ENCODE results near the gene MID1. TPM values are rescaled to one million over a fixed set of nuclear protein-coding genes. Genes with fewer than 3 reads are reported as not detected.

The MID1 gene
- total and polyA plus RNA-seq, 9 of the 15 experiments (the other 6 are each of a cell fraction or from before 2014, with no cell fraction given) = 0.07 to 0.54 (median 0.33) TPM

DNA sequence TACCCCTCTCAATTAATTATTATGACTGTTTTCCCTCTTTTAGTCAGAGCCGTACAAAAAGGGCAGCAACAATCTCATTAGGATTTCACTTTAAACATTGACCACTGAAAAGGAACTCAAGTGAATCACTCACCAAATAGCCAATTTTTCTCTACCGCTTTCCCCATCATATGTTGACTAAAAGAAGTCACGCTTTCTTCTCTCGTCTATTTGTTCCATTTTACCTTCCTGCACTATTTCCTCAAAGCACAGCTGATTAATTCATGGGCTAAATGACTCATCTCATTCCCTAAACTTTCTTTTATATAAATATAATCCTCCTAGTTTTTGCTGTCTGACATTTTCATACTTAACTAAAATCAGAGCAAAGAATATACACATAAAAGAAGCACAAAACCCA lies 8.2 kb downstream of the MID1 start:
- Histone ChIP-seq H3K4me3 (no peak overlapping the region), H3K9me1 (ENCODE audit: control insufficient read depth, insufficient read depth, low read length) (no peaks in the 10 kb centered on the region), H3K27ac (ENCODE audit: extremely low read depth, low read depth, low read length) (no peak overlapping the region), H3K4me1 (replicated peaks in 1 of 2; ENCODE audit: control insufficient read depth in 2 of 2, insufficient read depth in 2 of 2, low read length in 2 of 2) (no peaks in the 10 kb centered on the region), H4K20me1 (replicated peaks; ENCODE audit: control insufficient read depth, insufficient read depth, low read length) (no peaks in the 10 kb centered on the region), H3K36me3 (ENCODE audit: control insufficient read depth, insufficient read depth, low read length) (no peaks in the 10 kb centered on the region), H3K9me3 (replicated peaks; ENCODE audit: control insufficient read depth, insufficient read depth, low read depth, low read length) (no peaks in the 10 kb centered on the region), H3K79me2 (ENCODE audit: control insufficient read depth, insufficient read depth, low read length) (no peaks in the 10 kb centered on the region), H2AFZ (ENCODE audit: low read depth, low read length) (no peak overlapping the region), H3K4me2 (ENCODE audit: insufficient read depth, low read length) (no peak overlapping the region), H3K27me3 (ENCODE audit: control insufficient read depth in 2 of 2, insufficient read depth in 2 of 2, low read length in 2 of 2) (peaks cover 0 to 2% of the 10 kb centered on the region in 2 experiments; a peak in 2 of 5 replicates), H3K9ac (ENCODE audit: insufficient read depth in 1 of 2, low read depth in 2 of 2, low read length in 2 of 2) (no peak overlapping the region)
- DNase-seq (ENCODE audit: extremely low read depth in 1 of 4, low spot score in 3 of 4) (no peak), FAIRE-seq (no peak), ATAC-seq (no peak)
- 0% methylated on average over 4 of the region's 4 CpGs for WGBS (ENCODE audit: insufficient coverage, low coverage, missing lambda C conversion rate)
- CTCF ChIA-PET (ENCODE audit: low intra/inter-chr PET ratio) = interaction anchor here (0.9 kb wide), 1 partner anchor 423 kb away, joined by 4 read pairs; no protein-coding TSS in a partner anchor
- intact Hi-C loops (cut with micrococcal nuclease) = loop anchor here (10.0 kb wide), 1 partner anchor 493 kb away; no protein-coding TSS in a partner anchor
- in situ Hi-C loops (cut with MboI) = loop anchor here (10.0 kb wide), 1 partner anchor 427 kb away; no protein-coding TSS in a partner anchor
- BruUV-seq (replicated peaks) = no TSS peak
- POLR2A ChIA-PET = no interaction called here
- TF ChIP-seq, protein P1, sequence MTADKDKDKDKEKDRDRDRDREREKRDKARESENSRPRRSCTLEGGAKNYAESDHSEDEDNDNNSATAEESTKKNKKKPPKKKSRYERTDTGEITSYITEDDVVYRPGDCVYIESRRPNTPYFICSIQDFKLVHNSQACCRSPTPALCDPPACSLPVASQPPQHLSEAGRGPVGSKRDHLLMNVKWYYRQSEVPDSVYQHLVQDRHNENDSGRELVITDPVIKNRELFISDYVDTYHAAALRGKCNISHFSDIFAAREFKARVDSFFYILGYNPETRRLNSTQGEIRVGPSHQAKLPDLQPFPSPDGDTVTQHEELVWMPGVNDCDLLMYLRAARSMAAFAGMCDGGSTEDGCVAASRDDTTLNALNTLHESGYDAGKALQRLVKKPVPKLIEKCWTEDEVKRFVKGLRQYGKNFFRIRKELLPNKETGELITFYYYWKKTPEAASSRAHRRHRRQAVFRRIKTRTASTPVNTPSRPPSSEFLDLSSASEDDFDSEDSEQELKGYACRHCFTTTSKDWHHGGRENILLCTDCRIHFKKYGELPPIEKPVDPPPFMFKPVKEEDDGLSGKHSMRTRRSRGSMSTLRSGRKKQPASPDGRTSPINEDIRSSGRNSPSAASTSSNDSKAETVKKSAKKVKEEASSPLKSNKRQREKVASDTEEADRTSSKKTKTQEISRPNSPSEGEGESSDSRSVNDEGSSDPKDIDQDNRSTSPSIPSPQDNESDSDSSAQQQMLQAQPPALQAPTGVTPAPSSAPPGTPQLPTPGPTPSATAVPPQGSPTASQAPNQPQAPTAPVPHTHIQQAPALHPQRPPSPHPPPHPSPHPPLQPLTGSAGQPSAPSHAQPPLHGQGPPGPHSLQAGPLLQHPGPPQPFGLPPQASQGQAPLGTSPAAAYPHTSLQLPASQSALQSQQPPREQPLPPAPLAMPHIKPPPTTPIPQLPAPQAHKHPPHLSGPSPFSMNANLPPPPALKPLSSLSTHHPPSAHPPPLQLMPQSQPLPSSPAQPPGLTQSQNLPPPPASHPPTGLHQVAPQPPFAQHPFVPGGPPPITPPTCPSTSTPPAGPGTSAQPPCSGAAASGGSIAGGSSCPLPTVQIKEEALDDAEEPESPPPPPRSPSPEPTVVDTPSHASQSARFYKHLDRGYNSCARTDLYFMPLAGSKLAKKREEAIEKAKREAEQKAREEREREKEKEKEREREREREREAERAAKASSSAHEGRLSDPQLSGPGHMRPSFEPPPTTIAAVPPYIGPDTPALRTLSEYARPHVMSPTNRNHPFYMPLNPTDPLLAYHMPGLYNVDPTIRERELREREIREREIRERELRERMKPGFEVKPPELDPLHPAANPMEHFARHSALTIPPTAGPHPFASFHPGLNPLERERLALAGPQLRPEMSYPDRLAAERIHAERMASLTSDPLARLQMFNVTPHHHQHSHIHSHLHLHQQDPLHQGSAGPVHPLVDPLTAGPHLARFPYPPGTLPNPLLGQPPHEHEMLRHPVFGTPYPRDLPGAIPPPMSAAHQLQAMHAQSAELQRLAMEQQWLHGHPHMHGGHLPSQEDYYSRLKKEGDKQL (CRISPR knock-in tag; IDR thresholded peaks at IDR 0.05; ENCODE audit: borderline replicate concordance) = no peak
- TF ChIP-seq DIDO1 (tag; IDR thresholded peaks at IDR 0.05; ENCODE audit: low read depth) = no peak
- TF ChIP-seq TGIF2 (CRISPR knock-in tag; IDR thresholded peaks at IDR 0.05) = no peak
- TF ChIP-seq HNRNPK (IDR thresholded peaks at IDR 0.05; ENCODE audit: low read depth, low read length, poor library complexity, severe bottlenecking) = no peak
- TF ChIP-seq NELFE (IDR thresholded peaks at IDR 0.05; ENCODE audit: insufficient read depth, insufficient read length) = no peak
- TF ChIP-seq, protein P2, sequence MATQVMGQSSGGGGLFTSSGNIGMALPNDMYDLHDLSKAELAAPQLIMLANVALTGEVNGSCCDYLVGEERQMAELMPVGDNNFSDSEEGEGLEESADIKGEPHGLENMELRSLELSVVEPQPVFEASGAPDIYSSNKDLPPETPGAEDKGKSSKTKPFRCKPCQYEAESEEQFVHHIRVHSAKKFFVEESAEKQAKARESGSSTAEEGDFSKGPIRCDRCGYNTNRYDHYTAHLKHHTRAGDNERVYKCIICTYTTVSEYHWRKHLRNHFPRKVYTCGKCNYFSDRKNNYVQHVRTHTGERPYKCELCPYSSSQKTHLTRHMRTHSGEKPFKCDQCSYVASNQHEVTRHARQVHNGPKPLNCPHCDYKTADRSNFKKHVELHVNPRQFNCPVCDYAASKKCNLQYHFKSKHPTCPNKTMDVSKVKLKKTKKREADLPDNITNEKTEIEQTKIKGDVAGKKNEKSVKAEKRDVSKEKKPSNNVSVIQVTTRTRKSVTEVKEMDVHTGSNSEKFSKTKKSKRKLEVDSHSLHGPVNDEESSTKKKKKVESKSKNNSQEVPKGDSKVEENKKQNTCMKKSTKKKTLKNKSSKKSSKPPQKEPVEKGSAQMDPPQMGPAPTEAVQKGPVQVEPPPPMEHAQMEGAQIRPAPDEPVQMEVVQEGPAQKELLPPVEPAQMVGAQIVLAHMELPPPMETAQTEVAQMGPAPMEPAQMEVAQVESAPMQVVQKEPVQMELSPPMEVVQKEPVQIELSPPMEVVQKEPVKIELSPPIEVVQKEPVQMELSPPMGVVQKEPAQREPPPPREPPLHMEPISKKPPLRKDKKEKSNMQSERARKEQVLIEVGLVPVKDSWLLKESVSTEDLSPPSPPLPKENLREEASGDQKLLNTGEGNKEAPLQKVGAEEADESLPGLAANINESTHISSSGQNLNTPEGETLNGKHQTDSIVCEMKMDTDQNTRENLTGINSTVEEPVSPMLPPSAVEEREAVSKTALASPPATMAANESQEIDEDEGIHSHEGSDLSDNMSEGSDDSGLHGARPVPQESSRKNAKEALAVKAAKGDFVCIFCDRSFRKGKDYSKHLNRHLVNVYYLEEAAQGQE (IDR thresholded peaks at IDR 0.05; ENCODE audit: borderline replicate concordance) = no peak
- TF ChIP-seq, protein P2 (CRISPR knock-in tag; IDR thresholded peaks at IDR 0.05; ENCODE audit: low read depth) = no peak
- TF ChIP-seq, protein P3, sequence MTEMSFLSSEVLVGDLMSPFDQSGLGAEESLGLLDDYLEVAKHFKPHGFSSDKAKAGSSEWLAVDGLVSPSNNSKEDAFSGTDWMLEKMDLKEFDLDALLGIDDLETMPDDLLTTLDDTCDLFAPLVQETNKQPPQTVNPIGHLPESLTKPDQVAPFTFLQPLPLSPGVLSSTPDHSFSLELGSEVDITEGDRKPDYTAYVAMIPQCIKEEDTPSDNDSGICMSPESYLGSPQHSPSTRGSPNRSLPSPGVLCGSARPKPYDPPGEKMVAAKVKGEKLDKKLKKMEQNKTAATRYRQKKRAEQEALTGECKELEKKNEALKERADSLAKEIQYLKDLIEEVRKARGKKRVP (CRISPR knock-in tag; IDR thresholded peaks at IDR 0.05) = no peak
